B cell (primary cell): Measurements from ENCODE around the gene SERPINB6. TPM values are rescaled to one million over a fixed set of nuclear protein-coding genes. Genes with fewer than 3 reads are reported as not detected.
"Not testable (repeated sequence)": the region's sequence is repeated elsewhere in the genome, so short reads cannot be mapped to it uniquely, and the experiment has no call there.

ENCODE experiments used
- ATAC-seq: fragments of 200-7000 bp; cut with Tn5 transposase; one replicate; pipeline ENCODE4 v1.10.0; 2021; ENCODE audit warnings: low read depth, mild to moderate bottlenecking, moderate number of reproducible peaks, moderate library complexity
- CTCF ChIA-PET: fragments of 350-600 bp; sonication (Branson Sonifier 250); formaldehyde crosslinking; loops from one replicate; lab custom pipeline; 2021; ENCODE audit warnings: antibody characterized with exemption, inconsistent platforms; lab: Charles Lee
- POLR2A ChIA-PET: fragments of 350-600 bp; sonication (Branson Sonifier 250); formaldehyde crosslinking; loops from one replicate; lab custom pipeline; 2021; ENCODE audit warnings: antibody characterized with exemption; lab: Charles Lee
- DNase-seq: peaks from one replicate; pipeline ENCODE4 v3.0.0; 2013
- H2AFZ ChIP-seq: 2 replicates; pipeline ENCODE4 v1.6.1; 2012; ENCODE audit warnings: mild to moderate bottlenecking, low read depth, low read length; ENCODE audit not compliant: insufficient read depth, poor library complexity, severe bottlenecking
- H3K27ac ChIP-seq, 2 donors: 1 replicate in 1 of 2; 2 replicates in 1 of 2; pipeline ENCODE4 v1.5.1; 2012 to 2013; ENCODE audit warnings: low read length in 2 of 2, mild to moderate bottlenecking in 2 of 2, moderate library complexity in 1 of 2
- H3K27me3 ChIP-seq, 4 experiments: fragments of 200-600 bp in 1 of 4; sonication (generic) in 1 of 4; replicated peaks in 1 of 4; 1 replicate in 2 of 4; 2 replicates in 2 of 4; pipeline versions ENCODE4 v1.6.1 to v1.7.0; 2013 to 2016; ENCODE audit warnings: low read length in 3 of 4, mild to moderate bottlenecking in 2 of 4, mixed read lengths in 1 of 4, moderate library complexity in 1 of 4; ENCODE audit not compliant: insufficient read depth in 4 of 4, control insufficient read depth in 3 of 4; ENCODE audit errors: control extremely low read depth in 1 of 4
- H3K36me3 ChIP-seq, 2 experiments: replicated peaks in 1 of 2; 1 replicate in 1 of 2; 2 replicates in 1 of 2; pipeline versions ENCODE4 v1.6.1 to v1.7.1; 2013; ENCODE audit warnings: low read length in 1 of 2; ENCODE audit not compliant: insufficient read depth in 2 of 2, control insufficient read depth in 1 of 2; ENCODE audit errors: control extremely low read depth in 1 of 2, extremely low read depth in 1 of 2
- H3K4me1 ChIP-seq, 2 donors: fragments of 200-600 bp in 1 of 2; sonication (generic) in 1 of 2; 1 replicate in 1 of 2; 2 replicates in 1 of 2; pipeline versions ENCODE4 v1.5.1 to v1.6.1; 2013 to 2017; ENCODE audit warnings: low read length in 2 of 2; ENCODE audit not compliant: control insufficient read depth in 2 of 2, insufficient read depth in 2 of 2
- H3K4me2 ChIP-seq: replicated peaks from 2 replicates; pipeline ENCODE3; 2012; ENCODE audit warnings: mild to moderate bottlenecking, low read depth, low read length; ENCODE audit not compliant: poor library complexity, severe bottlenecking
- H3K4me3 ChIP-seq, 5 experiments: fragments of 200-600 bp in 1 of 5; sonication (generic) in 1 of 5; 1 replicate in 3 of 5; 2 replicates in 2 of 5; pipeline versions ENCODE4 v1.5.1 to v1.7.0; 2011 to 2016; ENCODE audit warnings: low read length in 4 of 5, mild to moderate bottlenecking in 4 of 5, low read depth in 2 of 5, control low read depth in 1 of 5, moderate library complexity in 1 of 5; ENCODE audit not compliant: insufficient read depth in 1 of 5; ENCODE audit errors: control extremely low read depth in 1 of 5, extremely low read depth in 1 of 5
- H3K79me2 ChIP-seq: fragments of 200-600 bp; sonication (generic); one replicate; pipeline ENCODE4 v1.6.0; 2016; ENCODE audit warnings: low read length; ENCODE audit not compliant: control insufficient read depth, insufficient read depth
- H3K9ac ChIP-seq: fragments of 200-600 bp; sonication (generic); 2 replicates; pipeline ENCODE4 v1.6.1; 2017; ENCODE audit warnings: mild to moderate bottlenecking, low read length, moderate library complexity
- H3K9me3 ChIP-seq, 3 donors: one replicate each; pipeline versions ENCODE4 v1.6.1 to v1.7.1; 2013; ENCODE audit warnings: low read length in 2 of 3; ENCODE audit not compliant: control insufficient read depth in 2 of 3, insufficient read depth in 1 of 3; ENCODE audit errors: control extremely low read depth in 1 of 3
- H4K20me1 ChIP-seq: 2 replicates; pipeline ENCODE4 v1.6.0; 2012; ENCODE audit warnings: mild to moderate bottlenecking, low read length; ENCODE audit not compliant: insufficient read depth, control insufficient read depth, poor library complexity, severe bottlenecking
- H3K27ac Mint-ChIP-seq: one replicate; pipeline ENCODE4 v1.8.0; 2021; ENCODE audit warnings: mixed read lengths
- H3K27me3 Mint-ChIP-seq: one replicate; pipeline ENCODE4 v1.8.0; 2021; ENCODE audit warnings: mixed read lengths
- H3K4me1 Mint-ChIP-seq: one replicate; pipeline ENCODE4 v1.8.0; 2021; ENCODE audit warnings: mixed read lengths
- H3K4me3 Mint-ChIP-seq: one replicate; pipeline ENCODE4 v1.8.0; 2021; ENCODE audit warnings: mixed read lengths
- H3K9me3 Mint-ChIP-seq: one replicate; pipeline ENCODE4 v1.8.0; 2022; ENCODE audit warnings: mixed read lengths; ENCODE audit not compliant: insufficient read depth
- EZH2 ChIP-seq: IDR thresholded peaks from 2 replicates; pipeline ENCODE4 v1.6.1; 2012; ENCODE audit warnings: borderline replicate concordance, low read depth, mild to moderate bottlenecking, moderate library complexity, low read length; ENCODE audit not compliant: insufficient read depth, poor library complexity, severe bottlenecking
- WGBS: methylation state at CpG from one replicate; pipeline ENCODE4 v1.1.5; 2013; ENCODE audit warnings: missing lambda C conversion rate; ENCODE audit not compliant: insufficient coverage; 5-methylcytosine and 5-hydroxymethylcytosine counted together
- intact Hi-C: fragments of 100-400 bp; cut with micrococcal nuclease; formaldehyde crosslinking; loops from one replicate; pipeline ENCODE4 v1.10.0; 2022
- polyA plus RNA-seq: library from polyadenylated mRNA; depleted of rRNA; stranded (reverse); fragments of >200 nt; gene quantifications from 2 replicates; pipeline ENCODE4 v1.2.3, GENCODE V29; 2012
- total RNA-seq, 2 donors: library from RNA; stranded (reverse); fragments of 120-200 nt in 1 of 2; gene quantifications; 1 replicate in 1 of 2; 2 replicates in 1 of 2; pipeline versions ENCODE4 v1.2.3 to v1.2.4, GENCODE V29; 2013 to 2022
- TF ChIP-seq, protein P1 (sequence below): fragments of 200-600 bp; IDR thresholded peaks from one replicate; pipeline ENCODE4 v1.8.0; 2022; ENCODE audit warnings: antibody characterized with exemption, mild to moderate bottlenecking

Gene SERPINB6
- total and polyA plus RNA-seq, 2 donors (not counting 1 experiment from before 2014, with no cell fraction given), result 35.2 to 58.5 TPM

DNA sequence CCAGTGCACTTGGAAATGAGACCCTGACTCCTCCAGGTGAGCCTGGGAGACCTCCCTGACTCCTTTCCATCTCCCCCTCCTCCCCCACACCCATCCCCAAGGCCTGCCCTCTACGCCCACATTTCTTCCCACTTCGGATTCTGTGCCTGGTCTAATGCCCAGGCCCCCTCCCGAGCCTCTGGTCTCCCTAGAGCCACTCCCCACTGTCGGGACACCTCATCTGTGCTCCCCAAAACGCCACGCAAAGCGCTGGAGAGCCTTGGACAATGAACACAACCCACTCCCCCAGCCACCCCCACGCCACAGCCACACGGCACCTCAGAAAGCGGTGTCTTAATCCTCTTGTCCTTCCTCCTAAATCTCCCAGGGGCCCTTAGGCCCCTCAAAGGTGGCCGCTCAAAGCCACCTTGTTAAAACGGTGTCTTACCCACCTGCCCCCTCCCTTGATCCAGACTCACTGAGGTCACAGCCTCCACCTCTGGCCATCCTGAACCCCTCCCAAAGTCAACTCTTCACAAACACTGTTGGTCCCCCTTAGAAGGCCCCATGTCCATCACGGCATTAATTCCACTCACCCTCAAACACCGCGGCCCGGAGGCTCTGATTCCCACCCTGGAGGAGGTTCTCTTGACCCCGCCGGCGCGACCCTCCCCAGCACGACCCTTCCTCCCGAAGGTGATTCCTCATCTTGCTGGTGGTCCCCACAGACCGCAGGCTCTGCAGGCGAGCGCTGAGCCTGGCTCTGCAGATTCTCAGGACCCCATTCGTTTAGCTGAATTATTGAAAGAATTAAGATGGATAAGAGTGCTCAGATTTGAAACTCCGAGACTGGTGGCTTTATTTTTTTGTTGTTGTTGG lies 69.5 kb downstream of the SERPINB6 start:
- peak overlapping the region; percentile 68 to 91 for H3K27ac ChIP-seq
- peak overlapping the region; percentile 35 to 95 (median 89) for H3K4me3 ChIP-seq
- not testable (repeated sequence) for H3K9me3 Mint-ChIP-seq, H3K9me3 ChIP-seq, H3K27me3 ChIP-seq, H3K27me3 Mint-ChIP-seq, DNase-seq, ATAC-seq, H4K20me1 ChIP-seq
- peak overlapping the region; percentile 100 for H3K4me3 Mint-ChIP-seq
- peaks cover 0 to 21% of the 10 kb centered on the region in 2 experiments for H3K36me3 ChIP-seq
- peak overlapping the region; percentile 92 for H3K4me2 ChIP-seq
- peaks cover 52% of the 10 kb centered on the region for H3K4me1 Mint-ChIP-seq
- peaks cover 45 to 48% of the 10 kb centered on the region in 2 donors for H3K4me1 ChIP-seq
- intact Hi-C loops, result loop anchor here (2.0 kb wide), 1 partner anchor 21 kb away; no protein-coding TSS in a partner anchor
- POLR2A ChIA-PET, result interaction anchor here (1.0 to 1.8 kb wide), 7 partner anchors 10 to 60 kb away, joined by 3 to 9 read pairs (median 6); partner anchors contain the start of gene SERPINB1
- 45% methylated on average over 20 of the region's 27 CpGs for WGBS
- peaks cover 63% of the 10 kb centered on the region for H3K79me2 ChIP-seq
- CTCF ChIA-PET, result interaction anchor here (0.7 to 6.2 kb wide), 10 partner anchors 10 to 111 kb away, joined by 3 to 73 read pairs (median 4); partner anchors contain the start of gene SERPINB1
- H3K9ac ChIP-seq, result peak overlapping the region; percentile 88
- H2AFZ ChIP-seq, result peak overlapping the region; percentile 81
- H3K27ac Mint-ChIP-seq, result peak overlapping the region; percentile 97

- H3K4me1 ChIP-seq, result peaks cover 45 to 48% of the 10 kb centered on the region in 2 donors
- ATAC-seq (no peak), DNase-seq (no peak)
- peak overlapping the region; percentile 31 to 91 for H3K27ac ChIP-seq
- H3K4me3 Mint-ChIP-seq, result peak overlapping the region; percentile 100
- H3K9ac ChIP-seq, result peak overlapping the region; percentile 88
- peaks cover 1% of the 10 kb centered on the region for H3K9me3 Mint-ChIP-seq
- 69% methylated on average over 5 of the region's 12 CpGs for WGBS
- no peak overlapping the region for H2AFZ ChIP-seq
- peak overlapping the region; percentile 92 for H3K4me2 ChIP-seq
- H3K4me3 ChIP-seq, result peak overlapping the region in 4 of 5 experiments; percentile 10 to 95 (median 90)
- intact Hi-C loops, result no loop called here
- no peaks in the 10 kb centered on the region for H3K27me3 ChIP-seq
- CTCF ChIA-PET, result interaction anchor here (0.6 to 6.2 kb wide), 10 partner anchors 8 to 59 kb away, joined by 3 to 73 read pairs (median 4); partner anchors contain the start of gene SERPINB1
- no peaks in the 10 kb centered on the region for H3K27me3 Mint-ChIP-seq
- H3K79me2 ChIP-seq, result peaks cover 70% of the 10 kb centered on the region
- TF ChIP-seq, protein P1, sequence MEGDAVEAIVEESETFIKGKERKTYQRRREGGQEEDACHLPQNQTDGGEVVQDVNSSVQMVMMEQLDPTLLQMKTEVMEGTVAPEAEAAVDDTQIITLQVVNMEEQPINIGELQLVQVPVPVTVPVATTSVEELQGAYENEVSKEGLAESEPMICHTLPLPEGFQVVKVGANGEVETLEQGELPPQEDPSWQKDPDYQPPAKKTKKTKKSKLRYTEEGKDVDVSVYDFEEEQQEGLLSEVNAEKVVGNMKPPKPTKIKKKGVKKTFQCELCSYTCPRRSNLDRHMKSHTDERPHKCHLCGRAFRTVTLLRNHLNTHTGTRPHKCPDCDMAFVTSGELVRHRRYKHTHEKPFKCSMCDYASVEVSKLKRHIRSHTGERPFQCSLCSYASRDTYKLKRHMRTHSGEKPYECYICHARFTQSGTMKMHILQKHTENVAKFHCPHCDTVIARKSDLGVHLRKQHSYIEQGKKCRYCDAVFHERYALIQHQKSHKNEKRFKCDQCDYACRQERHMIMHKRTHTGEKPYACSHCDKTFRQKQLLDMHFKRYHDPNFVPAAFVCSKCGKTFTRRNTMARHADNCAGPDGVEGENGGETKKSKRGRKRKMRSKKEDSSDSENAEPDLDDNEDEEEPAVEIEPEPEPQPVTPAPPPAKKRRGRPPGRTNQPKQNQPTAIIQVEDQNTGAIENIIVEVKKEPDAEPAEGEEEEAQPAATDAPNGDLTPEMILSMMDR, result no peak
- TF ChIP-seq EZH2, result no peak
- H3K4me1 Mint-ChIP-seq, result peaks cover 56% of the 10 kb centered on the region
- H3K27ac Mint-ChIP-seq, result peak overlapping the region; percentile 97
- no peaks in the 10 kb centered on the region for H4K20me1 ChIP-seq
- POLR2A ChIA-PET, result interaction anchor here (0.9 to 3.4 kb wide), 4 partner anchors 9 to 32 kb away, joined by 4 to 13 read pairs (median 7); no protein-coding TSS in a partner anchor
- H3K36me3 ChIP-seq, result peaks cover 0 to 29% of the 10 kb centered on the region in 2 experiments
- peaks cover 0 to 5% (median 0%) of the 10 kb centered on the region in 3 donors for H3K9me3 ChIP-seq
These were observed 70.3 kb downstream of the SERPINB6 start for GRCh38 chr6:2900821-2901644.
